KMS-11 (cell line): ENCODE measurements around the gene CACNG4.

Source experiments
- H2AFZ ChIP-seq: fragments of 200-600 bp; sonication (generic); 2 replicates; pipeline ENCODE4 v1.6.1; 2016; ENCODE audit warnings: antibody characterized with exemption, mixed run types, low read depth
- H3K27ac ChIP-seq: fragments of 200-600 bp; sonication (generic); 2 replicates; pipeline ENCODE4 v1.6.1; 2016; ENCODE audit warnings: mild to moderate bottlenecking, mixed run types
- H3K27me3 ChIP-seq: fragments of 200-600 bp; sonication (generic); 2 replicates; pipeline ENCODE4 v1.6.1; 2017; ENCODE audit warnings: mild to moderate bottlenecking, low read depth, mixed run types, moderate library complexity; ENCODE audit not compliant: insufficient read depth
- H3K36me3 ChIP-seq: fragments of 200-600 bp; sonication (generic); 2 replicates; pipeline ENCODE4 v1.6.1; 2017; ENCODE audit warnings: mild to moderate bottlenecking, mixed run types; ENCODE audit not compliant: insufficient read depth
- H3K4me1 ChIP-seq: fragments of 200-600 bp; sonication (generic); 2 replicates; pipeline ENCODE4 v1.6.1; 2016; ENCODE audit warnings: mild to moderate bottlenecking, low read depth, mixed run types; ENCODE audit not compliant: poor library complexity, severe bottlenecking
- H3K4me2 ChIP-seq: fragments of 200-600 bp; sonication (generic); 2 replicates; pipeline ENCODE4 v1.7.0; 2016; ENCODE audit warnings: mild to moderate bottlenecking, mixed run types
- H3K4me3 ChIP-seq: fragments of 200-600 bp; sonication (generic); IDR thresholded peaks from 2 replicates; pipeline ENCODE4 v1.6.1; 2017; ENCODE audit warnings: low read depth, low read length, mixed read lengths; ENCODE audit not compliant: insufficient read depth
- H3K79me2 ChIP-seq: fragments of 200-600 bp; sonication (generic); 2 replicates; pipeline ENCODE4 v1.6.1; 2016; ENCODE audit warnings: low read depth, mixed run types; ENCODE audit not compliant: insufficient read depth
- H3K9ac ChIP-seq: fragments of 200-600 bp; sonication (generic); 2 replicates; pipeline ENCODE4 v1.6.1; 2016; ENCODE audit warnings: mild to moderate bottlenecking, mixed run types
- H4K20me1 ChIP-seq: fragments of 200-600 bp; sonication (generic); 2 replicates; pipeline ENCODE4 v1.6.1; 2016; ENCODE audit warnings: mild to moderate bottlenecking, mixed run types; ENCODE audit not compliant: insufficient read depth
- TF ChIP-seq, protein P1 (sequence below): fragments of 200-600 bp; sonication (generic); conservative IDR thresholded peaks from 2 replicates; pipeline ENCODE4 v1.6.1; 2017; ENCODE audit warnings: low read depth, mild to moderate bottlenecking, antibody characterized with exemption, low read length, moderate library complexity, mixed read lengths

The CACNG4 gene

DNA sequence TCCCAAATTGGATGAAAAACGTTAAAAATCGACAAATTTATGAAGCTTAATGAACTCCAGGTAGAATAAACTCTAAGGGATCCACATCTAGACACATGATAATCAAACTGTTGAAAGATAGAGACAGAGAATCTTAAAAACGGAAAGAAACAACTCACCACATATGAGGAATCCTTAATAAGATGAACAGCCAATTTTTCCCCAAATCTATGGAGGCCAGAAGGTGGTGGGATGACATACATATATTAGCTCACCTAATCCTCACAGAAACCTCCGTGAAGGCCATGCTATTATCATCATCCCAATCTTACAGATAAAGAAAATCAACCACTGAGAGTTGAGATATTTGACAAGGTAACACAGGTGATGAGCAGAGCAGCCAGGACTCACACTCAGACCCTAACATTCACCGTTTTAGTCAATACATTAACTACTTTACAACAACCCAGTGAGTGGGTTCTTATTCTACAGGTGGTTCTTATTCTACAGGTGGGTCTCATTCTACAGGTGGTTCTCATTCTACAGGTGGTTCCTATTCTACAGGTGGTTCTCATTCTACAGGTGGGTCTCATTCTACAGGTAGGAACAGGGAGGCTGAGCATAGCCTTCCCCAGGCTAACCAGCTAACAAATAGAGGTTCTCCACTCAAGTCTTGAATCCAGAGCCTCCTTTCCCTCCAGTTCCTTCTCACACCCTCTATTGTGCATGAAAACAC lies 84.7 kb downstream of the CACNG4 start:
- no peaks in the 10 kb centered on the region for H3K79me2 ChIP-seq
- no peak overlapping the region for H2AFZ ChIP-seq
- H3K27me3 ChIP-seq, result no peaks in the 10 kb centered on the region
- no peaks in the 10 kb centered on the region for H3K36me3 ChIP-seq
- no peak overlapping the region for H3K27ac ChIP-seq
- H4K20me1 ChIP-seq, result no peaks in the 10 kb centered on the region
- TF ChIP-seq, protein P1, sequence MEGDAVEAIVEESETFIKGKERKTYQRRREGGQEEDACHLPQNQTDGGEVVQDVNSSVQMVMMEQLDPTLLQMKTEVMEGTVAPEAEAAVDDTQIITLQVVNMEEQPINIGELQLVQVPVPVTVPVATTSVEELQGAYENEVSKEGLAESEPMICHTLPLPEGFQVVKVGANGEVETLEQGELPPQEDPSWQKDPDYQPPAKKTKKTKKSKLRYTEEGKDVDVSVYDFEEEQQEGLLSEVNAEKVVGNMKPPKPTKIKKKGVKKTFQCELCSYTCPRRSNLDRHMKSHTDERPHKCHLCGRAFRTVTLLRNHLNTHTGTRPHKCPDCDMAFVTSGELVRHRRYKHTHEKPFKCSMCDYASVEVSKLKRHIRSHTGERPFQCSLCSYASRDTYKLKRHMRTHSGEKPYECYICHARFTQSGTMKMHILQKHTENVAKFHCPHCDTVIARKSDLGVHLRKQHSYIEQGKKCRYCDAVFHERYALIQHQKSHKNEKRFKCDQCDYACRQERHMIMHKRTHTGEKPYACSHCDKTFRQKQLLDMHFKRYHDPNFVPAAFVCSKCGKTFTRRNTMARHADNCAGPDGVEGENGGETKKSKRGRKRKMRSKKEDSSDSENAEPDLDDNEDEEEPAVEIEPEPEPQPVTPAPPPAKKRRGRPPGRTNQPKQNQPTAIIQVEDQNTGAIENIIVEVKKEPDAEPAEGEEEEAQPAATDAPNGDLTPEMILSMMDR, result no peak
- H3K9ac ChIP-seq, result no peak overlapping the region
- H3K4me3 ChIP-seq, result no peak overlapping the region
- no peak overlapping the region for H3K4me2 ChIP-seq
- H3K4me1 ChIP-seq, result no peaks in the 10 kb centered on the region

DNA sequence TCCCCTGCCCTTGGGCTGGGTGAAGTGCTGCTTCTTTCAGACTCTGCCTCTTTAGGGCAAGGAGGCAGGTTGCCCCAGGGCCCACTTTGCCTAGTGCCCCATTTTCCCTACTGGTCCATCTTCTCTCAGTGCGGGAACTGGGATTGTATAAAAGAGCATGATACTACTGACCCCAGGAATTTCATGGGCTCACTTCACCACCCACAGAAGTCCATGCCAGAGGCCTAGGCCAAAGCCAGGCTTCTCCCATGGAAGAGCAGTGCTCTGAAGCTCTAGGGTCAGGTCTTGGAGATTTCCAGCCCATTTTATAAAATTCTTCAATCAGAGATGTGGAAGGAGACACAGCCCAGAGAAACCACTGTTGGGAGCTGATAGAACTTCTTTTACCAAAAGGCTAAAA lies 85.6 kb downstream of the CACNG4 start:
- no peaks in the 10 kb centered on the region for H4K20me1 ChIP-seq
- H3K27ac ChIP-seq, result no peak overlapping the region
- no peaks in the 10 kb centered on the region for H3K36me3 ChIP-seq
- H3K4me1 ChIP-seq, result no peaks in the 10 kb centered on the region
- no peaks in the 10 kb centered on the region for H3K79me2 ChIP-seq
- H3K9ac ChIP-seq, result no peak overlapping the region
- no peak overlapping the region for H2AFZ ChIP-seq
- H3K4me2 ChIP-seq, result no peak overlapping the region
- no peak overlapping the region for H3K4me3 ChIP-seq
- TF ChIP-seq, protein P1, result no peak
- no peaks in the 10 kb centered on the region for H3K27me3 ChIP-seq

DNA sequence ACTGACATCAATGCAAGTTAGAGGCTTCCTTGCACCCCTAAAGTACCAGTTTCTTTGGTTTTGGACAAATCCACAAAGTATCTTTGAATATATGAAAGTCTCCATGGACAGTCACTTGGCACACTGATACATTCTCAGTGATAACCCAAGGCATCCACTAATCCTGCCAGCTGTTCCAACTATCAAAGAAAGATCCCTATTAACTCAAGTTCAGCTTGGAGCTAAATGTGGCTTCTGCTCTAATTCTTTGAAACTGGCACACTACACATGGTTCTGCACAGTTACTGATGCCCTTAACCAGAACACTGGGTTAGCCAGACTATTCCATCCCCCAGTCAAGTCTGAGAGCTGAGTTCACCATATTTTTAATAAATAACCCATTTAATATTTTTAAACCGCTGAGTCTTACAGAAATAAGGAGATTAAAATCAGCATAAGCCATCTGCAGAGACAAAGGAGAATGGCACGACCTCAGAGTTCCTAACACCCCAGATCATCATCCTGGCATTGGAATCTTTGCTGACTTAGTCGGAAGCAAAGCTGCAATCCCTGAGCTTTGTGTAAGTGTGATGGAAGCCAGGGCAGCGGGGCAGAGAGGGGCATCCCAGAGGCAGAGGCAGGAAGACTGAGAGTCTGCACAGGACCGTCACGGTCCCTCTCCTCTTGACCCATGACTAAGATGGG lies 86.1 kb downstream of the CACNG4 start:
- H2AFZ ChIP-seq, result no peak overlapping the region
- TF ChIP-seq, protein P1, result no peak

DNA sequence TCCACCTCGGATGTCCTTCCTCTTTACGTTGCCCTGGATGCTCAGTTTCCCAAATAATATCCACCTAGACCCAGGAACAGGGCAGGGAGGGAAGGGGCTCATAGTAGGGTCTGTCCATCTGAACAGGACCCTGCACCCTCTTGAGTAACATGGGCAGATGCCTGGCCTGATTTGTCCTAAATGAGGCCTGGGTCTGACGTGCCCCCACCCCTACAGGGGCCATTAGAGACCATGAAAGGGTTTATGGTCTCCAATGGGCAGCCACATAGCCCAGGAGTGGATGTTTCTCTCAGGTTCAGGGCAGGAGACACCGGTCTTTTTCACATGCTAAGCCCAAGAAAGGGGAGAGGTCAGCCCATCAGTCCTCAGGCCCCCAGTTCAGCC lies 86.6 kb downstream of the CACNG4 start:
- Histone ChIP-seq H3K79me2 (no peaks in the 10 kb centered on the region), H3K4me1 (no peaks in the 10 kb centered on the region), H4K20me1 (no peaks in the 10 kb centered on the region), H3K4me2 (no peak overlapping the region), H3K27ac (no peak overlapping the region), H3K9ac (no peak overlapping the region), H2AFZ (no peak overlapping the region), H3K4me3 (no peak overlapping the region), H3K36me3 (no peaks in the 10 kb centered on the region), H3K27me3 (no peaks in the 10 kb centered on the region)
- TF ChIP-seq, protein P1, result no peak

More for the DNA sequence above, 86.1 kb downstream of the CACNG4 start:
- H3K4me3 ChIP-seq, result no peak overlapping the region
- no peaks in the 10 kb centered on the region for H3K4me1 ChIP-seq
- no peaks in the 10 kb centered on the region for H3K36me3 ChIP-seq
- H3K27me3 ChIP-seq, result no peaks in the 10 kb centered on the region
- H3K4me2 ChIP-seq, result no peak overlapping the region
- H4K20me1 ChIP-seq, result no peaks in the 10 kb centered on the region
- no peaks in the 10 kb centered on the region for H3K79me2 ChIP-seq
- H3K9ac ChIP-seq, result no peak overlapping the region
- no peak overlapping the region for H3K27ac ChIP-seq
